Measurements from ENCODE around the gene ZCCHC24.

DNA sequence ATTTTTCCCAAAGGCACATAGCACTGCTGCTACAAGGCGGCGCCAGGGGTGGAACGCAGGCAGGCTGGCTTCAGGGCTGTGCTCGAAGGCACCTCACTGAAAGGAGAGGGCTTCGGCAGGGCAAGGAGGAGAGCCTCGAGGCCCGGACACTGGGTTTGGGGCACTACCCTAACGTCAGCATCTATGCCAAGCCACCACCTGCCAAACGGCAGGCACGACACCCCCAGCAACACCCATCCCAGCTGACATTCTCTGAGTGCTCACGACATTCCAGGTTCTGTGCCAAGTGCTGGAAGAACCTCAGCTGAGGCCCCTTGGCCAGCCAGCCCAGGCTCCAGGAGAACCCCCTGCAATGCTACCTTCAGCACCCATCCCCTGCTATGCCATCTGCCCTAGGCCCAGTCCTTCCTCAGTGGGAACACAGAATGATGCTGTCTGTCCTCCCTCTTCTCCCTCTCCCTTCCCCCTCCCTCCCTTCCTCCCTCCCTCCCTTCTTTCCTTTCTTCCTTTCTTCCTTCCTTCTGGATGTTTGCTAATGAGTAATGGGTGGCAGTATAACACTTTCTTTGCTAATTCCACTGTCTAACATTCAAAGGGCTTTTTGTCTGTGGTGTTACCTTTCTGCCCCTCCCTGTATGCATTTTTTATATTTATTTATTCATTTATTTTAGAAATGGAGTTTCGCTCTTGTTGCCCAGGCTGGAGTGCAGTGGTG, 24.3 kb downstream of the ZCCHC24 start:
- TF ChIP-seq, protein P1, sequence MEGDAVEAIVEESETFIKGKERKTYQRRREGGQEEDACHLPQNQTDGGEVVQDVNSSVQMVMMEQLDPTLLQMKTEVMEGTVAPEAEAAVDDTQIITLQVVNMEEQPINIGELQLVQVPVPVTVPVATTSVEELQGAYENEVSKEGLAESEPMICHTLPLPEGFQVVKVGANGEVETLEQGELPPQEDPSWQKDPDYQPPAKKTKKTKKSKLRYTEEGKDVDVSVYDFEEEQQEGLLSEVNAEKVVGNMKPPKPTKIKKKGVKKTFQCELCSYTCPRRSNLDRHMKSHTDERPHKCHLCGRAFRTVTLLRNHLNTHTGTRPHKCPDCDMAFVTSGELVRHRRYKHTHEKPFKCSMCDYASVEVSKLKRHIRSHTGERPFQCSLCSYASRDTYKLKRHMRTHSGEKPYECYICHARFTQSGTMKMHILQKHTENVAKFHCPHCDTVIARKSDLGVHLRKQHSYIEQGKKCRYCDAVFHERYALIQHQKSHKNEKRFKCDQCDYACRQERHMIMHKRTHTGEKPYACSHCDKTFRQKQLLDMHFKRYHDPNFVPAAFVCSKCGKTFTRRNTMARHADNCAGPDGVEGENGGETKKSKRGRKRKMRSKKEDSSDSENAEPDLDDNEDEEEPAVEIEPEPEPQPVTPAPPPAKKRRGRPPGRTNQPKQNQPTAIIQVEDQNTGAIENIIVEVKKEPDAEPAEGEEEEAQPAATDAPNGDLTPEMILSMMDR (IDR thresholded peaks at IDR 0.05): no peak
- no peak for TF ChIP-seq EZH2 (IDR thresholded peaks at IDR 0.05)
- TF ChIP-seq EZH2phosphoT487 (IDR thresholded peaks at IDR 0.05): no peak
